Measurements from ENCODE around the gene SUSD4.

SUSD4 gene

DNA sequence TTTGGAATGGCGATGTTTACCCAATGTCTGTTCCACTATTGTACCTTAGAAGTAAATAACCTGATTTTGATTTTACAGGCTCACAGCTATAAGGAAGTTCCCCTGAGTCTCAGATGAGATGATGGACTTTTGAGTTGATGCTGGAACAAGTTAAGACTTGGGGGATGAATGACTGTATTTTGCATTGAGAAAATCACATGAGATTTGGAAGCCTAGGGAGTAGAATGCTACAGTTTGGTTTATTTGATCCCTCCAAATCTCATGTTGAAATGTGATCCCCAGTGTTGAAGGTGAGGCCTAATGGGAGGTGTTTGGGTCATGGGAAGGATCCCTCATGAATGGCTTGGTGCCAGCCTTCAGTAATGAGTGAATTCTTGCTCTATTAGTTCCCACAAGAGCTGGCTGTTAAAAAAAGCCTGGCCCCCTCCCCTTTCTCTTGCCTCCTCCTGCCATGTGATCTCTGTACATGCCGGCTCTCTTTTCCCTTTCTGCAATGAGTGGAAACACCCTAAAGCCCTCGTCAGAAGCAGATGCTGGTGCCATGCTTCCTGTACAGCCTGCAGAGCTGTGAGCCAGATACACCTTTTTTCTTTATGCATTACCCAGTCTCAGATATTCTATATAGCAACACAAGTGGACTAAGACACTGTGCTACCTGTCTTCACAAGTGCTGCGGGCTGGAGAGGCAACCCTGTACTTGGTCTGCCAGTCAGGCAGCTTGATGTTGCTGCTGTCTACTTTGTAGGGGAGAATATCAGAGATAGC lies 143.9 kb downstream of the SUSD4 start:
- DNase-seq, result no peak
- intact Hi-C loops (cut with DNase I), result no loop called here

- intact Hi-C loops (cut with DNase I), result no loop called here
- DNase-seq, result no peak
These were observed 144.7 kb downstream of the SUSD4 start for GRCh38 chr1:223219318-223219635.

DNA sequence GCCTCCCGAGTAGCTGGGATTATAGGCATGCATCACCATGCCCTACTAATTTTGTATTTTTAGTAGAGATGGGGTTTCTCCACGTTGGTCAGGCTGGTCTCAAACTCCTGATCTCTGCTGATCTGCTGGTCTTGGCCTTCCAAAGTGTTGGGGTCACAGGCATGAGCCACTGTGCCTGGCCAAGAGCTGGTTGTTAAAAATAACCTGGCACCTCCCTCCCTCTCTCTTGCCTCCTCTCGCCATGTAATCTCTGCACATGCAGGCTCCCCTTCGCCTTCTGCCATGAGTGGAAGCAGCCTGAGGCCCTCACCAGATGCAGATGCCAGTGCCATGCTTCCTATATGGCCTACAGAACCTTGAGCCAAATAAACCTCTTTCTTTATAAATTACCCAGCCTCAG lies 146.2 kb downstream of the SUSD4 start:
- DNase-seq, result no peak
- intact Hi-C loops (cut with DNase I), result no loop called here

DNA sequence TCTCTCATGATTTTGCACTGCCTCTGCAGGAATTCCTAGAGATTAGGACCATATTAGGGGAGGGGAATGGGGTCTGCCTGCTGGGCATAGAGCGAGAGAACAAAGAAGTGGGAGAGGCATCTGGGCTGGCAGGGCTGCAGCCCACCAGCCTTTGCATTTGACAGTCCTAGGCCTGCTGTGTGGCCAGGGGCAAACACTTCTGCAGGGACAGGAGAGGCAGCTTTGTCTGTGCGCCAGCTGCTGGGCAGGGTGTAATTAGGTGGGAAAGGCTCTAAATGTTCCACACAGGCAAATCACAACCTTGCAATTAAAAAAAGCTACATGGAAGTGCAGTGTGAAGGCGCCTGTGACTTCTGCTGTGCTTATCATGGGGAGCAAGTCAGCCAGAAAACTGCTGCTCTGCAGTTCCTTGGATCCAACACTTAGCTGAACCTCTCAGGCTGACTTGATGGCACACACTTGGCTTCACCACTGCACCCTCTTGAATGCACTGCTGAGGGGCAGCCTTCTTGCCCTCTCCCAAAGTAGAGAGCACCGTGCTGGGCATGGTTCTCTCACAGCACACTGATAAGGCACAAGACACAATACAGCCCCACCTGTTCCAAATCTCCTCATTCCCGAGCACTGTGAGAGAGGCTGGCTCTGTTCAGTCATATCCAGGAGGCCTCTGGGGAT lies 147.3 kb downstream of the SUSD4 start:
- intact Hi-C loops (cut with DNase I), result no loop called here
- DNase-seq, result peak in 1 of 10 donors; percentile 59

- peak in 1 of 10 donors; percentile 59 for DNase-seq
- intact Hi-C loops (cut with DNase I), result no loop called here
These were observed 147.9 kb downstream of the SUSD4 start for GRCh38 chr1:223216074-223216473.

DNA sequence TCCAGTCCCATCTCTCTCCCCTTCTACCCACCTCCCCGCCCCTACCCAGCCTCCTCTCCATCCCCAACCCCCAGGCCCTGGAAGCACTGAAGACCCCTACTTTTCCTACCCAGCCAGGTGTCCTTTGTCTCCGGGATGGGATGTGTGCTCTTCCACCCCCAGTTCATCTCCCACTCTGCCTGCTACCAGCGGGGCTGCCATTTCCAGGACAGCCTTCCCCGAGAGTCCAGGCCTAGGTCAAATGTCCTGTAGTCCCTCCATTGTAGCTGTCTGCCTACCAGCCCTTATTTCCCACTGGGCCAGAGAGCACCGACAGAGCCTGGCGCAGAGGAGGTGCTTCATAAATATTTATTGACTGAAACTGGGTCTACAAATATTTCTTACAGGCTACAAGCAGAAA lies 148.9 kb downstream of the SUSD4 start:
- intact Hi-C loops (cut with DNase I), result no loop called here
- DNase-seq, result peak in 1 of 10 donors; percentile 51

GRCh38 chr1:223214261-223214807 lies 149.6 kb downstream of the SUSD4 start:
- DNase-seq, result peak in 1 of 10 donors; percentile 56
- intact Hi-C loops (cut with DNase I), result no loop called here

DNA sequence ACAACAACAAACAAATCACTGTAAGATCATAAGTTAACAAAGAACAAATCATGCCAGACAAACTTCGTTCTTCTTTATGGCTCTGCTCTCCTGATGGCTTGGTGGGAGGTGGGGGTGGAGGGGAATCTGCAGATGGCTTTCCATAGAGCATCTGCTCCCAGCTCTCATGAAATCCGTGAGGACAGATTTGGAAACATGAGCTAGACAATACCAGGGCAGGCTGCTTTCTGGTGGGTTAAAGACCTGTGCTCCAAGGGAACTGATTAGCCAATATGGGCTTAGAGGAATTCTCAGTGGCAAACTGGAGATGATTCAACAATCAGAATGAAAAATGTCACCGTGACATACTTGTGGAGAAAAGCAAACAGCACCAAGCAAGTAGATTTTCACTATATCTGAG lies 151.5 kb downstream of the SUSD4 start:
- no peak for DNase-seq
- intact Hi-C loops (cut with DNase I), result no loop called here

DNA sequence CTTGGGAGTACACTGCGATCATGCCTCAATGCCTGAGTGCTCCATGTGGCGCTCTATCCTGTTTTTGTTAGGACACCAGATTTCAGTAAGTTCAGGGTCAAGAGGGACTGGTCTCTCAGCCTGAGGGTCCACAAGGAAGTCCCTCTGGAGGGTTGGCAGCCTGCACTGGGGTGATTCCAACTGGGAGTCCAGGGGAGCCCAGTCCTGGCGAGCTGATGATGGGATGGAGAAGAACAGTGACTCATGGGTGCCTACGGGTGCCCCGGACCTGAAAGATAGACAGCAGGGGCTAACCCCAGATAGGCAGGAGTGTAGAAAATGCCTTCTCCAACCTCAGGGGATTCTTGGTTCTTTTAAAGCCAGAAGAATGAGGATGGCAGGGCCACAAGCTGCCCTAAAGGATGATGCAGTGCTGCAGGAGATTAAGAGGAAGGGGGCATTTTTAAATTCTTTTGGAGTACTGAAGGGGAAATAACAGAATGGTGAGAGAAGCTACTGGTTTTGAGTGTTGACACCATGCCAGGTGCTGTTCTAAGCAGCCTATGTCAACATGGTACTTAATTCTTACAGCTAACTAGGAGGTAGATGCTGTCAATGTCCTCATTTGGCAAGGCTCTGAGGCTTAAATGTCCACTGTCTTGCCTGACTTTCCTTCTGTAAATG lies 152.5 kb downstream of the SUSD4 start:
- no peak for DNase-seq
- intact Hi-C loops (cut with DNase I), result no loop called here

- no peak for DNase-seq
- intact Hi-C loops (cut with DNase I), result no loop called here
These were observed 153.2 kb downstream of the SUSD4 start for GRCh38 chr1:223210788-223211120.

GRCh38 chr1:223209992-223210787 lies 153.8 kb downstream of the SUSD4 start:
- intact Hi-C loops (cut with DNase I), result no loop called here
- DNase-seq, result no peak

DNA sequence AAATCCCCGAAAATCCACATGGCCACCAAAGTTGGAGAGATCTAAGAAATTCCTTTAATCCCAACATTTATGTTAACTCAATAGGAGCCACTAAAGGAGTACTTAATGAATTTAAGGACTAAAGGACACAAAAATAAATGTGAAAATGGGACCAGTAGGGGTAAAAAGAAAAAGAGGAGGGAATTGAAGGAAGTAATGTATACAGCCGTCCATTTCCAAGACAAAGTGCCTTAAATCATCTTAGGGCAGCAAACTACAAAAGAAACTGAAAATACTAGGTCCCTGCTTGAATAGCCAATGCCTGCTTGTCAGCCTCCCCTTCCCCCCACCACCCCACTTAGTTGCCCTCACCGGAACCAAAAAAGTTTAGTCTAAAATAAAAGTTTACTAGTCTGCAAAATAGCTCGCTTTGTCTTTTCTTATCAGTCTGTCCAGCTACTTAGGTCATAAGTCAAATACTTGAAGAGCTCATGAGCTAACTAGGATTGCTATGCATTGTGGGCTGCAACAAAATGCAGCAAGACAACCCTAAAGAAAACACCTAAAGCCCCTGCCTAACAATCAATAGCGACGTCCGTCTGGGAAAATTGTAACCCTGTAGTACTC lies 154.6 kb downstream of the SUSD4 start:
- DNase-seq, result no peak
- intact Hi-C loops (cut with DNase I), result no loop called here

GRCh38 chr1:223208164-223209076 lies 155.6 kb downstream of the SUSD4 start:
- DNase-seq, result no peak
- intact Hi-C loops (cut with DNase I), result no loop called here

DNA sequence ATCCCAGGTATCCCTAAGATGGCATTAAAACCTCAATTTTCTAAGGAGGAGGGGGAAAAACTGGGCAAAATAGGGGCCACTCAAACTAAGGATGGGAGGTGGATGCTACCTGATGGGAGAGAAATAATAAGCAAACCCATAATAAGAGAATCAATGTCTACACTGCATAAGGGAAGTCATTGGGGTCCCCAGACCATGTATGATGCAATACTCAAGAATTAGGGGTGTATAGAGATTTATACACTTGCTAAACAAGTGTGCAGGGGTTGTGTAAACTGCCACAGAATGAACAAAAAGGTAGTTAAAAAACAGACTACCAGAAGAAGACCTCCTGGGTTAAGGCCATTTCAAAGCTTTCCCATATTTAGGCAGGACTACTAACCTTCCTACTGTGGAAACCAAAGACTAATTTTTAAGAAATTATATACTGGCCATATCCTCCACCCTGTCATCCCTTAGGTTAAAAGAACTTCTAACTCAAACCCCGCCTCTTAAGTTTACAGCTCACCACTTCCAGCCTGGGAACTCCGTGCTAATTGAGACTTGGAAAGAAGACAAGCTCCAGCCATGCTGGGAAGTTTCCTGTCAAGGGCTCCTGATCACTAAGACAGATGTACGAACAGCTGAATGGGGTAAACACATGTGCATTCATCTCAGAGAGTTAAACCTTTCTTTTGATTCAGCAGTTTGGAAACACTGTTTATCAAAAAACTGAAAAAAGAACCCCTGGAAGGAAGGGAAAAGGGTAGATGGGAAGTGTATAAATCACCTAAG lies 156.5 kb downstream of the SUSD4 start:
- no peak for DNase-seq
- intact Hi-C loops (cut with DNase I), result no loop called here

GRCh38 chr1:223204424-223204823 lies 159.6 kb downstream of the SUSD4 start:
- DNase-seq, result no peak
- intact Hi-C loops (cut with DNase I), result no loop called here

GRCh38 chr1:223203694-223204093 lies 160.3 kb downstream of the SUSD4 start:
- intact Hi-C loops (cut with DNase I), result no loop called here
- DNase-seq, result no peak

DNA sequence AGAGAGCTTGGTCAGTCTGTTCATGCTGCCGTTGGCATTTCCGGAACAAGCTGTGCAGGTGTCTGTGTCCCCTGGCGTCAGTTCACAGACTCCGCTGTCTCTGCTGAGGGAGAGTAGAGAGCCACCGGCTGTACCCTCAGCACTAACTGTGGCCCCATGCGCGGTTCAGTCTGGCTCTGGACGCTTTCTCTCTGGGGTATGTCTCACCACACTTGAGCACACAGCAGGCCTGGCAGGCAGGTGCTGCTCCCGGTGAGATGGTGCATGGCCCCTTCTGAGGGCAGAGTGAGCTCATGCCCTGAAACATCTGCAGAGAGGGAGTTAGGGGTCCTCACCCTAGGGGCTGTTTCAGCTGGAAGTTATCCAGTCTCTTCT lies 161.0 kb downstream of the SUSD4 start:
- intact Hi-C loops (cut with DNase I), result no loop called here
- DNase-seq, result no peak

DNA sequence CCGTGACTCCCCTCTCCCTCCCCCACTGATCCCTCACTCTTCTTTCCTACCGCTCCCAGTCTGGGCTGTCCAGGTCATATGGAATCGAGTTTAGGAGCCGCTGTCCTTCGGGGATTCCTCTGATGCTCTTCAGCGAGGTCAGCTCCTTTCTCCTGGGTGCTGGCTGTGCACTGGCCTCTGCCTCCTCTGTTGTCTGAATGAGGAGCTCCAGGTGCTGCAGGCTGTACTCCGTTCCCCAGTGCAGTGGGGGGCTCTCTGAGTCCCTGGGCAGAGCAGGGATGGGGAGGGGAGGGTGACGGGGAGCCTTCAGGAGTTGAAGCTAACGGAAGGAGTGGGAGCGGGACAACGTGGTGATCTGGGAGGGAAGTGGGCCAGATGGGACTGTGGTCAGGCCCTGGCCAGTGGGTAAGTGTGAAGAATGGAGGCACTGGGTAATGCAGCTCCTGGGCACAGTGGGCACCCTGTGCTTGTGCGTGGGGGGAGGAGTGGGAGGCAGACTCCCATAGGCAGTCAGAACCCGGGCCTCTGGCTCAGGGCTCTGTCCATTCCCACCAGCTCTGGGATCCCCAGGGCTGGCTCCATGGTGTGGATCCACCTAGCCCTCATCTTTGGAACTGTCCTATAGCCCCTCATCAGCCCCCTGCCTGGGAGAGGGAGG lies 161.5 kb downstream of the SUSD4 start:
- DNase-seq, result peak in 1 of 10 donors; percentile 65
- intact Hi-C loops (cut with DNase I), result no loop called here

Measured in posterior cingulate gyrus (tissue), 11 donors.